ENCODE data around the gene CBFA2T2.

DNA sequence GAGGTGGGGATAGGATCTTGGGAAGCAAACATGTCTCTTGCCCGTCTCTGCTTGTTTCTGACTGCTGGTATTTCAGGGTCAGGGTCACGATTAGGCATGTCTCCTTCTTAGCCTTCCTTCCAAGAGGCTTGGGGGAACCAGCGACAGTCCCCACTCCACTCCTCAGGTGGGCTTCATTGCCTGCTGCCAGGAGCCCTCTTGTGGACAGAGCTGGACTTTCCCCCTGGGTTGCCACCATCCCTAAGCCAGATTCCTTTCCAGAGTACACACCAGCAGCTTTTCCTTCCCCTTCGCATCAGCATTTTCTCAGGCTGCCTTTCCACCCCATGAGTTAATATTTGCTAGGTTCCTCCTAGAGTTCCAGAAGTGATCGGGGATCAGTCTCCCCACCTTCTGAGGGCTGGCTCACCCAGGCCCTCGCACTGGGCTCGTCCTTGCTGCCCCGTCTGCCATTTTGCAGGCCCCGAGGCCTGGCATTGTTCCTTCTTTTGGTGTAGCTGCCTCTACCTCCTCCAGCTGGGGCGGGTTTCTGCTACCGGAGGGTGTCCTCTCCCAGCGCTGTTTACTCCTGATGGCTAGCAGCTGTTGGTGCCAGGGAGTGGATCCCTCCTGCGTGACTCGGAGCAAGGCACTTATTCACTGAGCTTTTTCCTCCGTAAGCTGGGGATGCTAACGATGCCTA lies 163.5 kb downstream of the CBFA2T2 start:
- TF ChIP-seq SIN3A (IDR thresholded peaks at IDR 0.05; ENCODE audit: borderline replicate concordance, insufficient read depth, low read depth, low read length) (no peak), CTCF (IDR thresholded peaks at IDR 0.05) (peak; percentile 90; the same call in 1 of the 2 replicates)

All from Panc1 (cell line).